ENCODE data around the gene IGFL2. TPM values are rescaled to one million over a fixed set of nuclear protein-coding genes. Genes with fewer than 3 reads are reported as not detected.

IGFL2 gene
- total RNA-seq, 4 donors from 2014 or later, result 7.2 to 26.9 (median 24.9) TPM

DNA sequence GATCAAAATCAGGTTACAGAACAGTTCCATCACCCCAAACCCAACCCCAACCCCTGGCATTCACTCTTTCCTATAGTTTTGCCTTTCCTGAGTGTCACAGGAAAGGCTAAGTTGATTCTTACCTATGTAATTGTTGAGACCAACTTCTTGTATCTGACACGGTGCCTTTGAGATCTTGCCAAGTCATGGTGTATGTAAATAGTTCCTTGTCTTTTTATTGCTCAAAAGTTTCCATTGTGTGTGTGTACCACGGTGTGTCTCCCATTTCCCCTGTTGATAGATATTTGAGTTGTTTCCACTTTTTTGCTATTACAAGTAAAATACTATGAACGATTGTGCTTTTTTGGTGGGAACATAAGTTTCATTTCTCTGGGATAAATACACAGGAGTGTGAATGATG lies 3.3 kb upstream of the IGFL2 start:
- DNase-seq (ENCODE audit: low spot score in 2 of 2), result no peak
- intact Hi-C loops (cut with DNase I; ENCODE audit: low total_unique reads), result no loop called here
- H3K4me3 ChIP-seq (ENCODE audit: low read depth, poor library complexity, severe bottlenecking), result no peak overlapping the region
- WGBS, 2 donors, result 43 to 49% methylated on average over 3 of the region's 3 CpGs
- TF ChIP-seq, protein P1, sequence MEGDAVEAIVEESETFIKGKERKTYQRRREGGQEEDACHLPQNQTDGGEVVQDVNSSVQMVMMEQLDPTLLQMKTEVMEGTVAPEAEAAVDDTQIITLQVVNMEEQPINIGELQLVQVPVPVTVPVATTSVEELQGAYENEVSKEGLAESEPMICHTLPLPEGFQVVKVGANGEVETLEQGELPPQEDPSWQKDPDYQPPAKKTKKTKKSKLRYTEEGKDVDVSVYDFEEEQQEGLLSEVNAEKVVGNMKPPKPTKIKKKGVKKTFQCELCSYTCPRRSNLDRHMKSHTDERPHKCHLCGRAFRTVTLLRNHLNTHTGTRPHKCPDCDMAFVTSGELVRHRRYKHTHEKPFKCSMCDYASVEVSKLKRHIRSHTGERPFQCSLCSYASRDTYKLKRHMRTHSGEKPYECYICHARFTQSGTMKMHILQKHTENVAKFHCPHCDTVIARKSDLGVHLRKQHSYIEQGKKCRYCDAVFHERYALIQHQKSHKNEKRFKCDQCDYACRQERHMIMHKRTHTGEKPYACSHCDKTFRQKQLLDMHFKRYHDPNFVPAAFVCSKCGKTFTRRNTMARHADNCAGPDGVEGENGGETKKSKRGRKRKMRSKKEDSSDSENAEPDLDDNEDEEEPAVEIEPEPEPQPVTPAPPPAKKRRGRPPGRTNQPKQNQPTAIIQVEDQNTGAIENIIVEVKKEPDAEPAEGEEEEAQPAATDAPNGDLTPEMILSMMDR (IDR thresholded peaks at IDR 0.05), result no peak
- no peak for TF ChIP-seq POLR2A (IDR thresholded peaks at IDR 0.05)

DNA sequence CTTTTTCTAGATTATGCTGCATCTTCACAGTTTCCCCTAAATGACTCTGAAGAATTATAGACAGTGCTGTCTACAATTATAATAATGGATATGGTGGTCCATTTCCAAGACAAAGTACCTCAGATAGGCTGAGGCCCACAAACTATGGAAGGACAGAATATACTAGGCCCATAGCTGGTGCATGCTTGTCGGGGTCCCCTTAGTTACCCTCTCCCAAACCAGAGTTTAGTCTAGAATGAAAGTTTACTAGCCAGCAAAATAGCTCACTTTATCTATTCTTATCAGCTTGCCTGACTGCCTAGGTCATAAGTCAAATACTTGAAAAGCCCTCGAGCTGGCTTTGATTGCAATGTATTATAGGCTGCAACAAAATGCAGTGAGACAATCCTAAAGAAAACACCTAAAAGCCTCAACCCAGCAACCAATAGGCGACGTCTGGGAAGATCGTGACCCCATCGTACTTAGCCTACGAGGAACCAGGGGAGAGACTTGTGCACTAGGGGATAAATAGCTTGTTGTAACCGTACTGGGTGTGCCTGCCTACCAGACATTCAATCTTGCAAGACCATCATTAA lies 785 bp upstream of the IGFL2 start:
- WGBS, 2 donors, result 75 to 89% methylated on average over 8 of the region's 8 CpGs
- intact Hi-C loops (cut with DNase I; ENCODE audit: low total_unique reads), result no loop called here
- H3K4me3 ChIP-seq (ENCODE audit: low read depth, poor library complexity, severe bottlenecking), result no peak overlapping the region
- TF ChIP-seq, protein P1 (IDR thresholded peaks at IDR 0.05), result no peak
- no peak for TF ChIP-seq POLR2A (IDR thresholded peaks at IDR 0.05)
- no peak for DNase-seq (ENCODE audit: low spot score in 2 of 2)

DNA sequence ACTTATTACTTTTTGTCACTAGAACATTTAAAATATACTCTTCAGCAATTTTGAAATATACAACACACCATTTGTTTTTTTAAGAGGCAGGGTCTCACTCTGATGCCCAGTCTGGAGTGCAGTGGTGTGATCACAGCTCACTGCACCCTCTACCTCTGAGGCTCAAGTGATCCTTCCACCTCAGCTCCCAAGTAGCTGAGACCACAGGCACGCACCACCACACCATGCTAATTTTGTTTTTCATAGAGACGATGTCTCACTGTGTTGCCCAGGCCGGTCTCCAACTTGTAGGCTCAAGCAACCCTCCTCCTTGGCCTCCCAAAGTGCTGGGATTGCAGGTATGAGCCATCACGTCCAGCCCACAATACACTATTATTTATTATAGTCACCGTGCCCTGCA lies 2.6 kb downstream of the IGFL2 start:
- no peak for DNase-seq (ENCODE audit: low spot score in 2 of 2)
- 87 to 89% methylated on average over 5 of the region's 5 CpGs for WGBS, 2 donors
- intact Hi-C loops (cut with DNase I; ENCODE audit: low total_unique reads), result no loop called here
- no peak overlapping the region for H3K4me3 ChIP-seq (ENCODE audit: low read depth, poor library complexity, severe bottlenecking)
- TF ChIP-seq, protein P1 (IDR thresholded peaks at IDR 0.05), result no peak
- no peak for TF ChIP-seq POLR2A (IDR thresholded peaks at IDR 0.05)

DNA sequence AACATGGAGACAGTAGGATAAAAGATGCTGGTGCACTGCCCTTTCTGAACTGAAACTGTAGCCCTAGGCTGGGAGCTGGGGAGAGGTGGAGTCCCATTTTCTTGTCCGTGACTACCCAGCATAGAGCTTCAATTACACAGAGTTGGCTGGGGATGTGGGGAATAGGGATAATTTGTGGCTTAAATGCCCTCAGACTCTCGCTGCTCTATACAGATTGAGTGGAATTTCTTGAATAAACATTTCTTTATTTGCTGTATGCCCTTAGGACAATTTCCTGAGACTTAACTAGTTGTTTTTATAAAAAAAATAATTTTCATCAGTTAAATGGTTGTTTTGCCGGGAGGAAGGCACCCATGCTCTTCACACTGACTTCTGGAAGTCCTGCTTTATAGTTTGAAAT lies 7.2 kb downstream of the IGFL2 start:
- intact Hi-C loops (cut with DNase I; ENCODE audit: low total_unique reads), result no loop called here
- no peak for DNase-seq (ENCODE audit: low spot score in 2 of 2)
- 76 to 86% methylated on average over 3 of the region's 3 CpGs for WGBS, 2 donors
- H3K4me3 ChIP-seq (ENCODE audit: low read depth, poor library complexity, severe bottlenecking), result no peak overlapping the region
- TF ChIP-seq, protein P1 (IDR thresholded peaks at IDR 0.05), result no peak
- no peak for TF ChIP-seq POLR2A (IDR thresholded peaks at IDR 0.05)

DNA sequence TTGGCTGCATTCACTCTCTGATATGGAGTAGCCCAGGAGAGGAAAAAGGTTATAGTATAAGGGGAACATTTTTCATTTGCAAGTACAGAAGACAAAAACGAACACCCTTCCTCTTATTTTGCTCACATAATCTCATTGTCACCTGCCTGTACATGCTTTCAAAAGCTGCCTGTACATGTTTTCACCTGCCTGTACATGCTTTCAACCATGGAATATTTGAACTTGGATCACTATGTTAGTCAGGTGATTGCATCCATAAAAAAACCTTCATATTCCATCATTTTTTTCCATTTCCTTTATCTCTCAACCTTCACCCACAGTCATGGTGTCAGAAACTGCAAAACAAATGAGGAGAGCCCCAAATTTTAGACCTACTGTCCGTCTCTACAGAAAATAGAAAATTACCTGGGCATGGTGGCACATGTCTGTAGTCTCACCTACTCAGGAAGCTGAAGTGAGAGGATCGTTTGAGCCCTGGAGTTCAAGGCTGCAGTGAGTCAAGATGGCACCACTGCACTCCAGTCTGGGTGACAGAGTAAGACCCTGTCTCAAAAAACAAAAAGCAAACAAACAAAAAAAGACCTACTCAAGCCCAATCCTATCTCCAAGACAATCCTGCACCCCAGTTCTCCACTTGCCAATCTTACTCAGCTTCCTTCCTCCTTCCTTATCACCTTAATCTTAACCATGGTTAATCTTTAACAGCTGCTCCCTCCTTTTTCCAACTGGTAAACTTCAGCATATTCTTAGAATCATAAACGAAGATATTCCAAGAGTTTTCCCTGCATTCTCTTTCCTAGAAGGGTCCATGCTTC lies 11.6 kb downstream of the IGFL2 start:
- DNase-seq (ENCODE audit: low spot score in 2 of 2), result no peak
- intact Hi-C loops (cut with DNase I; ENCODE audit: low total_unique reads), result no loop called here
- no peak overlapping the region for H3K4me3 ChIP-seq (ENCODE audit: low read depth, poor library complexity, severe bottlenecking)
- 48 to 65% methylated on average over 4 of the region's 4 CpGs for WGBS, 2 donors
- TF ChIP-seq, protein P1 (IDR thresholded peaks at IDR 0.05), result no peak
- no peak for TF ChIP-seq POLR2A (IDR thresholded peaks at IDR 0.05)

Data from lower leg skin (tissue), 4 donors.